22Rv1 (cell line): Measurements from ENCODE around the gene RIC3.

Source experiments
- ZFX ChIP-seq: fragments of 450-650 bp; IDR thresholded peaks from 2 replicates; pipeline ENCODE4 v1.6.1; 2017; ENCODE audit warnings: antibody characterized with exemption, borderline replicate concordance
- TF ChIP-seq, protein P1 (sequence below): fragments of 450-650 bp; IDR thresholded peaks from 2 replicates; pipeline ENCODE4 v1.5.1; 2017; ENCODE audit warnings: mild to moderate bottlenecking

DNA sequence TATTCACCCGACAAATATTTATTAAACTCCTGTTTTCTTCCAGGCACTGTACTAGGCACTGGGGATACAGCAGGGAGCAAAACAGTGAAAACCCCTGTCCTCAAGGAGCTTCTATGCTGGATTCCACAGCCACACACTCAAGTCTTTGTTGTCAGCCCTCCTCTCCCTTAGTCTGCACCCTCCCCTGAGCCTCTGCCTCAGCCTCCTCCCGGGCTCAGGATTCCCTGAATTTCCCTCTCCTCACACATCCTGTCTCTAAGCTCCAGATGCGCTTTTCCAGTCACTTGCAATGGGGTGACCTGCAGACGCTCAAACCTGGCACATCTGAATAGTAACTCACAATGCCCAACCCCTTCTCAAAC lies 101.3 kb downstream of the RIC3 start:
- TF ChIP-seq, protein P1, sequence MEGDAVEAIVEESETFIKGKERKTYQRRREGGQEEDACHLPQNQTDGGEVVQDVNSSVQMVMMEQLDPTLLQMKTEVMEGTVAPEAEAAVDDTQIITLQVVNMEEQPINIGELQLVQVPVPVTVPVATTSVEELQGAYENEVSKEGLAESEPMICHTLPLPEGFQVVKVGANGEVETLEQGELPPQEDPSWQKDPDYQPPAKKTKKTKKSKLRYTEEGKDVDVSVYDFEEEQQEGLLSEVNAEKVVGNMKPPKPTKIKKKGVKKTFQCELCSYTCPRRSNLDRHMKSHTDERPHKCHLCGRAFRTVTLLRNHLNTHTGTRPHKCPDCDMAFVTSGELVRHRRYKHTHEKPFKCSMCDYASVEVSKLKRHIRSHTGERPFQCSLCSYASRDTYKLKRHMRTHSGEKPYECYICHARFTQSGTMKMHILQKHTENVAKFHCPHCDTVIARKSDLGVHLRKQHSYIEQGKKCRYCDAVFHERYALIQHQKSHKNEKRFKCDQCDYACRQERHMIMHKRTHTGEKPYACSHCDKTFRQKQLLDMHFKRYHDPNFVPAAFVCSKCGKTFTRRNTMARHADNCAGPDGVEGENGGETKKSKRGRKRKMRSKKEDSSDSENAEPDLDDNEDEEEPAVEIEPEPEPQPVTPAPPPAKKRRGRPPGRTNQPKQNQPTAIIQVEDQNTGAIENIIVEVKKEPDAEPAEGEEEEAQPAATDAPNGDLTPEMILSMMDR = no peak
- no peak for TF ChIP-seq ZFX
